ENCODE measurements around the gene PRRC2B.
A peak's percentile ranks its signal among the peaks of the same experiment; 100 is the strongest.

Gene PRRC2B

DNA sequence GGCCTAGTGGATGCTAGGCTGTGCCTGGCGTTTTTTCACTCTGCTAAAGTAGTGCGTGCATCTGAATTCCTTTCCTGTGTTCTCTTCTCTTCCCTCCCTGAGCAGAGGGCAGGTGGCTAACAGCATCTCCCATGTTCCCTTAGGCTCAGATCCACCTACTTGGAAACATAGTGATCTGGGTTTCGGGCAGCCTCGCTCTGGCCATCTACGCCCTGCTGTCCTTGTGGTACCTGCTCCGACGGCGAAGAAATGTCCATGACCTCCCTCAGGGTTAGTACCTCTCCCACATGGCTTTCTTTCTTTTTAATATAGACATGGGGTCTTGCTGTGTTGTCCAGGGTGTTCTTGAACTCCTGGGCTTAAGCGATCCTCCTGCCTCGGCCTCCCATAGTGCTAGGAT lies 127.3 kb downstream of the PRRC2B start:
- no peak for DNase-seq

DNA sequence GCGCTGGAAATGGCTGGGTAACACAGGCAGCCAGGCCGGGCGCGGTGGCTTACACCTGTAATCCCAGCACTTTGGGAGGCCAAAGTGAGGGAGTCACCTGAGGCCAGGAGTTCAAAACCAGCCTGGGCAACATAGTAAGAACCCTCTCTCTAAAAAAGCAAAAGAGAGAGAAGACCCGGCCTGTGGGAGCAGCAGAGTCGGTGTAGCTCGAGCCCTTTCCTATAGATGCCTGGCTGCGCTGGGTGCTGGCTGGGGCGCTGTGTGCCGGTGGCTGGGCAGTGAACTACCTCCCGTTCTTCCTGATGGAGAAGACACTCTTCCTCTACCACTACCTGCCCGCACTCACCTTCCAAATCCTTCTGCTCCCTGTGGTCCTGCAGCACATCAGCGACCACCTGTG lies 127.9 kb downstream of the PRRC2B start:
- DNase-seq = no peak

DNA sequence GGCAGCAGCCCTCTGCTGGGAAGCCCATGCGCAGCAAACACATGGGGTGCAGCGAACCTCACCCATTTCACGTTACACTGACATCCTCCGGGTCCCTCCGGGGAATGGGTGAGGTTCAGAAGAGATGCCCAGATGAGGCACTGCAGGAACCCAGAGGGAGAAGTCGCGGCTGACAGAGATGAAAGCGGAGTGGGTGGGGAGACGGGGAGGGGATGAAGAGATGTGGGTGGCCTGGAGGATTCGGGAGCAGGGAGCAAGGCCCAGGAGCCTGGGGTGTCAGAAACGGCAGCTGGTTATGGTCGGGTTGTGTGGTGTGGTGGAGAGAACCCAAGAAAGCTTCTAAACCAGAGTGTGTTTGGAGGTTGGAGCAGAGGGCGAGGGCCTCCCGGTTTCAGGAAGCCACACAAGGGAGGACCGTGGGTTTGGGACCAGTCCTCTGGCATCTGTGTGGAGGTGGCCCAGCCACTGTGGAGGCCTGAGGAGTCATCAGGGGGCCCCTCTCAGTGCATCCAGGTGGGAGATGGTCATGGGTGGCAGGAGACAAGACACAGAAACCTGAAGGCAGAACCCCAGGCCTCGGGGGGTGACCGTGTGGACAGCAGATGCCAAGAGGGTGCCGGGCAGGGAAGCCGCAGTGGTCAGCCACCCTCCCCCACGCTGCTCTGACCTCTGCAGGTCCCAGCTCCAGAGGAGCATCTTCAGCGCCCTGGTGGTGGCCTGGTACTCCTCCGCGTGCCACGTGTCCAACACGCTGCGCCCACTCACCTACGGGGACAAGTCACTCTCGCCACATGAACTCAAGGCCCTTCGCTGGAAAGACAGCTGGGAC lies 128.6 kb downstream of the PRRC2B start:
- DNase-seq = no peak

DNA sequence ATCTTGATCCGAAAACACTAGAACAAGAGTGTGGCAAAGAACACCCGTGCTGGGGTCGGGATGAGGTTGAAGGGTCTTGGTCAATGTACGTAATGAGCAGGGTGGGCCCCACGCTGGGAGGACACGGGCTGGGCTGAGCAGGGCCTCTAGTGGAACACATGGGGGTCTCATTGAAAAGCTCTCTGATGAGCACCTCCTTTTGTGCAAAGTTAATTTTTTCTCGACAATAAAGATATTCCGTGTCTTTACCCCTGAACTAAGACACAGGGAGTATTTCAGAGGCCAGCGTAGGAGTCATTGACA lies 129.2 kb downstream of the PRRC2B start:
- DNase-seq = no peak

DNA sequence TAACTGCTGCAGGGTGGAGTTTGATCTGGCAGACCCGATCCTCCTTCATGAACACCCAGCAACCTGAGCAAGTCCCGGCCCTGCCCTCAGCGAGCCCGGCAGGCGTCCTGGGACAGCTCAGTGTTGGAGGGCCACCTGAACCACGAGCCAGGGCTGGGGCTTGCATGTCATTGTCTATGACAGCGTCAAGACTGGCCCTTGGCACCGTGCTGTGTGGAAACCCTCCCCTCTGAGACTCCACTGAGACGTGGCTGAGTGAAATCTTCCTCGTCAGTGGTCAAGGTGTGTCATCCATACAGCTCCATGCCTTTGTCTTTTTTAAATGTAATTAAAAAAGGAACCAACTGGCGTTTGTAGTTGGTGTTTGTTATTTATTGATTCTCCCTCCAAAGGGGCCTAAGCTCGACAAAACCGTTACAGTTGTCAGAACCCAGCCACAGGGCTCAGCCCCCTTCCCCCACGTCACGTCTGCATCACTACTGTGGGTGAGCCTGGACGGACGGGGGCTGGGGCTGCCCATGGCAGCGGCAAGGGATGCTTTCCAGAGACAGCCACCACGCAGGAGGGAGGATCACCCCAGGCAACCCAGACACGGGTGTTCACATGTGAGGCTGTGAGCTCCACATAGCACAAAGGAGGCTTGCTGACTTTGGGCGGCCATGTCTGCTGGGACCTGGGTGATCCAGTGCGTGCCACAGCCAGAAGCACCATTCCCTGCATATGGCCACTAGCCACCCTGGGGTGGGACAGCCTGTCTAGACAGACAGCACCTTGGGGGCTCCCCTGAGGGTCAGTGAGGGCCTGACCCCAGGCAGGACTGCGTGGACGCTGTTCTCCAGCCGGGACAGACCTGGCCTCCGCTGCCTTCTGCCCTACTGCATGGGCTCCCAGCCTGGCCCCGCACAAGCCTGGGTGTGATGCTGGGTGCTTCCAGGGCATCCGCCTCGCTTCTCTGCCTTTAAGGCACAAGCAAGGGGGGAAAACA lies 129.9 kb downstream of the PRRC2B start:
- DNase-seq = no peak

DNA sequence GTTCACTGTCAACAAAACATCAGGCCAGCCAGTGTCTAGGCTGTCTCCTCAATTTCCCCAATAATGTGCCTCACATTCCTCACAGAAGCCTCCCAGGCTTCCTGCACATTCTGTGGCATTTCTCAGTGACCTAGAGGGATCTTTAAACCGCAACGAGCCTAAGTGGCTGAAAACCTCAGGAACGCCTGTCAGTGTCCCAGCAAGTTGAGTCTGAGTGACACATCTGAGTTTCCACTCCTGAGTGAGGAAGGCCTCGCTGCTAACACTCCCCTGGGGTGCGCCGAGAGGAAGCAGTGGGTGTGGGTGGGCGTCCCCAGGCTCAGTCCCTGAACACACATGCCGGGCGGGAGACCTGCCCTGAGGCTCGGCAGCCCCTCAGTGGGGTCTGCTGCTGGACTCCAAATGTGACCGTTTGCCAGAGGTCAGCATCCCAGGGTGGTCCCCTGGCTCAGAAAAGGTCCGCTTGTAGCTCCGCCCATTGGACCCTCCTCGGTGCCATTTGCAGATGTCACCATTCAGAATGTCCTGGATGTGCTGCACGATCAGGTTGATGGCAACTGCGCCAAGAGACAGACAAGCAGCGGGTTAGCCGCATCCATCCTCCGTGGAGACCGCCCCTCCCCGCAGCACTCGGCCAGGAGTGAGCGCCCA lies 130.9 kb downstream of the PRRC2B start:
- peak; percentile 74 for DNase-seq

DNA sequence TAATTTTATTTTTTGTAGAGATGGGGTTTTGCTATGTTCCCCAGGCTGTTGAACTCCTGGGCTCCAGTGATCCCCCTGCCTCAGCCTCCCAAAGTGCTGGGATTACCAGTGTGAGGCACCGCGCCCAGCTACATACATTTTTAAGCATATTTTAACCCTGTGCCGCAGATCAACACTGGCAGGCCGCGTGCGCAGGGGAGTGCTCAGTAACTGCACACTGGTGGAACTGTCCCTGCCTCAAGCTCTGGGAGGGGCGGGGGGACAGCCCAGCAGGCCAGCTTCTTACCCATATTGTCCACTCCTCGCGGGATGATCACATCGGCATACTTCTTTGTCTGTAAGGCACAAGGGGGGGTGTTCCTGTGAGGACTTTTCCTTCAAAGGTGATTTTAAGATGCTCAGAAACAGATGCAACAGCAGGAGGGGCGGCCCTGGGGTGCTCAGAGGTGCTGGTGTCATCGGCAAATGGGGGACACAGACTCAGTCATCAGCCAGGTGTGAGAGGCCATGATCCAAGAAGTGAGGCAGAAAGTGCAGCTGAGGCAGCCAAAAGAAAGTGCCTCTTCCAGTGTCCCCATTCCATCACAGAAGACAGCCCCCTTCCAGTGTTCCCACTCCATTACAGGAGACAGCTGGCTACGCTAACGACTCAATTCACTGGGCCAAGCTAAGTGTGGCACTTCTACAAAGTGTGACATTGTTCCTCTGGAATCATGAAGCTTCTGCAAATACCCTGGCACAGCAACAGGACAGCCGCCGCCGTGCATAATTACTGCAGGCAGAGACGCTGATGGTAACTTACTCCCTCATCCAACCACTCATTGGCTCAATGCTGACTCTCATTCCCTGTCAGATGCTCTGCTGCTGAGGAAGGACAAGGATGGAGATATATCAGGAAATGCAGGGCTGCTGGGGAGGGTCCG lies 132.0 kb downstream of the PRRC2B start:
- DNase-seq = no peak

DNA sequence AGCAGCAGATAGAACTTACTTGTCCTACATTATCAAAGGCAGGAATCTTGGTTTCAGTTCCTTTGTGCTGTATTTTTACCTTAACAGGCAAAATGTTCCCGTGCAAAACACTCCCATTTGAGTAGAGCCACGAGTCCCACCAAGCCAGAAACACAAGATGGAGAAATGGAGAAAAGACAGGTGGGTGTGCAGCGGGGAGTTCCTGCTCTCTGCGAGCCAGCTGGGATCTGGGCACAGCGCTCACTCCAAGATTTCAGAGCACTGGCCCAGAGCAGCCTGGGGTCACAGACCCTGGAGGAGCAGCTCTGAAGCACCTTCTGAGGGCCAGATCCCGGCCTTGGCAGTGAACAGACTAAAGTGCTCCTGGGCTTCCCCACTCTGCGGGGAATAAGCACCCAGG lies 134.3 kb downstream of the PRRC2B start:
- DNase-seq = no peak

DNA sequence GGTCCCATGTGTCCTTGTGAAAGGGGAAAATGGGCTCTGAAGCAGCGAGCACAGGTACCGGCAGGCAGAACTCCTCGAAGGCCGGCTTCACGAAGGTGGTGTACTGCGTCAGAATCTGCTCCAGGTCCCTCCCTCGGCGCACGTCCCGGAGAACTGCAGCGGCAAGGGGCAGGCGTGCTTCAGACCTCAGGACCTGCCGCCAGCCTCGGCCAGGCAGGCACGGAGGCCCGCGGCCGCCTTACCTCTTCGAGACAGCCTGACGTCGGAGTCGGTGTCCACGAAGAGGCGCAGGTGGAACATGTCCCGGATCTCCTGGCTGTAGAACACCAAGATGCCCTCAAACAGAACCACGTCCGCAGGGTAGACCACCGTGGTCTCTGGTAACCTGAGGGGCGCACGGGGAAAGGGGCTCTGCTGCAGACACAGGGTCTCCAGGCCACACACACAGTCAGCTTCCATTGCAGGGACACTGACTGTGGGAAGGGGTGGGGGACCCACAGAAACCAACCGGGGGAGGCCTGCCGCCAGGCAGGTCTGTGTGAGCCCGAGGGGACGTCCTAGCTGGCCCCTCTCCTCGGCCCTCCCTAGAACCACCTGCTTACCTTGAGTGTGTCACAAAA lies 135.1 kb downstream of the PRRC2B start:
- DNase-seq = no peak

DNA sequence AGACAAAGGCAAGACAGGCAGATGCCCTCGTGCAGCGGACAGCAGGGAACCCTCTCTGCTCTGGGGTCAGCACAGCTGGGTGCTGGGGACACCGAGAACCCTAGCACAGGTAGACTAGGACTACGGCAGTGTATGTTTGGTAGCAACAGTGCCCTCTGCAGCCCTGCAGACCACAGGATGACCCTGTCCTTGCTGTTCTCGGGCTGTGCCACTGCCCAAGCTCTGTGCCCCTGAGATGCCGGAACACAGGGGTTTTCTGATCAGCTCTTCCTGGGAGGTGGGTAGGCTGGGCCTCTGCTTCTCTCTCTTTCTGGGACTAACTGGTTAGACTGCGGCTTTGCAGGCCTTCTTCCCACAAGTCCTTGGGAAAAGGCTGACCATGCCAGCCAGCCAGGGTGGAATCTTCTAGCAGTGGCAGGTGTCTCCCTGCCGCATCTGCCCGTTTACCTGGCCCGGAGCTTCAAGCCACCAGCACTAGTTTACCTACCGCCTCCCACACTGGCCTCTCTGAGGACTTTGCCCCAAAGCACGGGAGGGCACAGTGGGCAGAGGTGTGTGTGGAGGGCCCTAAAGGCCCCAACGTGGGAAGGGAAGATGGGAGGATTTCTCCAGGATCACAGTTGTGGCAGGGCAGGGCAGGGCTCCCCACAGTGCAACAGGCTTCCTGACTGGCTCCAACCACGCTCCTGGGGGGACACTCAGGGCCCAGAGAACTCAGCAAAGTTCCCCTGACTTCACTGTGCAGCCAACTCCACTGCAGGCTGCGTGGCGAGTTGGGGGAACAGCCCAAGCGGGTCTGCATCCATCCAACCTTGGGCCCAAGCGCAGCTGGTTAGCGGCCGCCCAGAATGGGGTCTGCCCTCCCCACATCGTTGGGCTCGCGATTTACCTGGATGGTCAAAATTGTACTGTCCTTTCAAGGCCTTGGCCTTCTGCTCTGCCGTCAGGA lies 136.0 kb downstream of the PRRC2B start:
- no peak for DNase-seq

DNA sequence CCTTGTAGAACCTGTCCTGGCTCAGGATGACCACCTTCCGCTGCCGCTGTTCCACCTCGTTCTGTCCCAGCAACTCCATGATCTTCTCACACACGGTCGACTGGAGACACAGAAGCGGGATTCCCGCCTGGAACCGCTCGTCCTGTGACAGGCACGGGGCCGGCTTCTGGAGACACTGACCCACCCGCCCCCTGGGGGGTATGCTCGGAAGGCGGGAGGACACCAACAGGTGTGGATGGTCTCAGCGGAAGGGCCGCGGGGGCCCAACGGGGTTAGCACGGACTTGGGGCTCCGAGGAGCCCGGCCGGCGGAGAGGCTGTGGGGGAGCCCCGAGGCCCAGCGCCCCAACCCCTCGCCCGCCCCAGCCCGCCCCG lies 136.6 kb downstream of the PRRC2B start:
- peak; percentile 17 for DNase-seq

DNA sequence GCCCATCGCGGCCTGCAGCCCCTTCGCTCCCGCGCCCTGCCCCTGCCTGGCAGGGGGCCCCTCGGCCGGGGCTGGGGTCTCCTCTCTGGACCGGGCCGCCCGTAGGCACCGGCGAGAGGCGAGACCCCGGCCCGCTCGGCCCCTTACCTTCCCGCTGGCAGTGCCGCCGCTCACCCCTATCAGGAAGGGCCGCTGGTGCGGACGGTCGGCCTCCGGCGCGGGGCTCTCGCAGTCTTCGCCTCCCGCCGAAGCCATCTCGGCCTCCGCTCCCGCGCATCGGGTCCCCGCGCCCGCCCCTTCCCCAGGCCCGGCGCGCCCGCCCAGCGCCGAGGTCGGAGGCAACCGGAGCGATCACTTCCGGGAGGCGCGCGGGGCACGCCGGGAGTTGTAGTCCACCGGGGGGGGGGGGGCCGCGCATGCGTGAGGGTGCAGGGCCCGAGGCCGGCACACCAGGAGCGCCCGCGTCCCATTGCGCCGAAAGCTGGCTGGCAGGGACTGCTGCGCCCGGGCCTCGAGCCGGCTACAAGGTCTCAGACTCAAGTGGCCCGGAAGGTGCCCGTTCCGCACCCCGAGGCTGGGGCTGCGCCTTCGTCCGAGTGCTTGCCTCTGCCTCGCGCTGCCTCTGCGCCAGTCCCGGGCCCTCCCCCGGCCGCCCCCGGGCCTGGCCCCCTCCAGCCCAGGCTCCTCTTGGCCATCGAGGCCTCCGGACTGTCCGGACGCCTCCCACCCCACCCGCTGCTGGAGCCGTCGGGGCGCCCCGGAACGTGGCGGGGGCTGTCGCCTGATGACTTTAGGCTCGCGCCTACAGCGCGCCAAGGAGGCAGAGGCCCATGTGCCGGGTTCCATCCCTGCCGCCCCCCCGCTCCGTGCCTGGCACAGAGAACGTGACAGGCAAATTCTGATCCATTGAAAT lies 137.3 kb downstream of the PRRC2B start, which contains the start of gene UCK1:
Gene UCK1 (minus strand): TSS at position 344 of the 913 bp plus-strand sequence. CDS start 89 bp downstream, at position 255.
- peak; percentile 84 for DNase-seq

DNA sequence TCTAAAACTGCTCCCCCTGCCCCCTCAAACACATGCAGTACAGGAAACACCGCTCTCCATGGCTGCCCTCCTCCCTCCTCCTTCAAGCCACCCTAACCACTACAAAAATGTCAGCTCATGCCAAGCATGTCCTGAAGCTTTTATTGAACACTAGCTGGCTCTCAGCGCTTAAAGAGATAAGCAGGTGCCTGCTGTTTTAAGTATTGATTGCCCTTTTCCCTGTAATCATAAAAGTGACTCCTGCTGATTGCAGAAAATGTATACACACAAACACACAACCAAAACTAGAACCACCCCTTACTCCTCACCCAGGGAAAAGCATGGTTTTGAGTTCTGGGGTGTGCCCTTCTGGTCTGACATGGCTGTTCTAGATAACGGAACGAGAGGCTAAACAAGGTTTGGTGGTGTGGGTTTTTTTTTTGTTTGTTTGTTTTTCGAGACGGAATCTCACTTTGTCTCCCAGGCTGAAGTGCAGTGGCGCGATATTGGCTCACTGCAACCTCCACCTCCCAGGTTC lies 140.9 kb downstream of the PRRC2B start:
- DNase-seq = no peak

DNA sequence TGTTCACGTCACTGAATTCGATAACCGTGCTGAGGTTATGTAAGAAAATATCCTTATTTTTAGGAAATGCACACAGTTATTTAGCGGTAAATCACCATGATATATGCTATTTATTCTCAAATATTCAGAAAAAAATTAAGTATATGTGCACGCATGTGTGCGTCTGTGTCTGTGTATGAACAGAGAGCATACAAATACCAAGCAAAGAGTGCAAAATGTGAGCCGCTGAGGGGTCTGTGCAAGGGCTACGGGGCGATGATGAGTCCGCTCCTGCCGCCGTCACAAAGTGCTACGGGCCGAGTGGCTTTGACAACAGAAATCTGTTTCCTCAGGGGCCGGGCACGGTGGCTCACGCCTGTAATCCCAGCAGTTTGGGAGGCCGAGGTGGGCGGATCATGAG lies 144.1 kb downstream of the PRRC2B start:
- no peak for DNase-seq

DNA sequence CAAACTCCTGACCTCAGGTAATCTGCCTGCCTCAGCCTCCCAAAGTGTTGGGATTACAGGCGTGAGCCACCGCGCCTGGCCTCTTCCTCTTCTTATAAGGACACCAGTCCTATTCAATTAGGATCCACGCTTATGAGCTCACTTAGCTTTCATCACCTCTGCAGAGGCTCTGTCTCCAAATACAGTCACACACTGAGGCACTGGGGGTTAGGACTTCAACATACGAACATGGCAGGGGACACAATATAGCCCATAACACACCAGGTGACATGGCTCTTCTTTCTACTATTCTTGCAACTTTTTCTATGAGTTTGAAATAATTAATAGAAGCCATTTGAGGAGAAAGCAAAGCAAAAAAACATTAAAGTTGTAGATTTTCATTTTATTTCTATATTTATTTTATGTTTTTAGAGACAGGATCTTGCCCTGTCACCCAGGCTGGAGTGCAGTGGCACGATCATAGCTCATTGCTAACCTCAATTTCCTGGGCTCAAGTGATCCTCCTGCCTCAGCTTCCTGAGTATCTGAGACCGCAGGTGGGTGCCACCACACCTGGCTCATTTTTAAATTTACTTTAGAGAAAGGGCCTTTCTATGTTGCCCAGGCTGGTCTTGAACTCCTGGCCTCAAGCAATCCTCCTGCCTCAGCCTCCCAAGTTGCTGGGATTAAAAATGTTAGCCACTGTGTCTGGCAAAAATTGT lies 145.5 kb downstream of the PRRC2B start:
- no peak for DNase-seq

DNA sequence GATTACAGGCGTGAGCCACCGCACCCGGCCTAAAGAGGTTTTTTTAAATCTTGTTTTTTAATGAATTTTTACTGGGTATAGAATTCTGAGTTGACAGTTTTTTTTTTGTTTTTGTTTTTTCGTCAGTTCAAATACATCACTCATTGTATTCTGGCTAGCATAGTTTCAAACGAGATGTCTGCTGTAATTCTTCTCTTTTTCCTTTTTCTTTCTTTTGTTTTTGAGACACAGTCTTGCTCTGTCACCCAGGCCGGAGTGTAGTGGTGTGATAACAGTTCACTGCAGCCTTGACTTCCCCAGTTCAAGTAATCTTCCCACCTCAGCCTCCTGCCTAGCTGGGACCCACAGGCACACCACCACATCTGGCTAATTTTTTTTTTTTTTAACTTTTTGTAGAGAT lies 149.3 kb downstream of the PRRC2B start:
- DNase-seq = no peak

DNA sequence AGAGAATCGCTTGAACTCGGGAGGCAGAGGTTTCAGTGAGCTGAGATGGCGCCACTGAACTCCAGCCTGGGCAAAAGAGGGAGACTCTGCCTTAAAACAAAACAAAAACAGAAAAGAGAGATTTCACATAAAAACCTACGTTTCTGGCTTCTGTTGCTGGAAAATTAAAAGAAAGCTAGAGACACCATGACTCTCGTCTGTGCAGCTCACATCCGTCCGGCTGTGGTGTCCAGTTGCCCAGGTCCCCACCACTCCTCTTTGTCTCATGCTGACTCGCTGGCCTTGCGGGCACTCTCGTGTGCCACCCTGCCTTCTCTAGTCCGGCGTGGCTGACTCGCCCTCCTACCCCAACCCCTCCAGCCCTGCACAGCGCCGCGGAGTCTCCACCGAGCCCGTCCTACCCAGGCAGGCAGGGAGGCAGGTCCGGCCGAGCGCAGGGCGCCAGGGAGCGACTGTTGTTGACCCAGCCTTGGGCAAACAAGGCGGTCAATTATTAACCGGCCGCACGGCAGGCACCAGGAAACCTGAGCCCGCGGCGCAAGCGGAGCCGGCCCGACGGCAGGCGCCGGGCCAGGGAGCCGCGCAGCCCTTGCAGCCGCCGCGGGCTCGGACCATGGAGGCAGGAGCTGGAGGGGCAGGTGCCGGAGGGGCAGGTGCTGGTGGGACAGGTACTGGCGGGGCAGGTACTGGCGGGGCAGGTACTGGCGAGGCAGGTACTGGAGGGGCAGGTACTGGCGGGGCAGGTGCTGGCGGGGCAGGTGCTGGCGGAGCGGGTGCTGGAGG lies 151.3 kb downstream of the PRRC2B start, which contains the start of gene PRRT1B:
Gene PRRT1B (plus strand): TSS at position 521 of the 783 bp plus-strand sequence. CDS start 93 bp downstream, at position 614.
- no peak for DNase-seq

Measured in fibroblast of skin of scalp (primary cell).